HG02970 (cell line): ENCODE results near the gene EMC8.

Experiments used
- ATAC-seq: cut with Tn5 transposase; IDR thresholded peaks from one replicate; pipeline ENCODE4 v1.9.1; 2021; ENCODE audit warnings: mild to moderate bottlenecking, moderate library complexity, moderate number of reproducible peaks; ENCODE audit not compliant: unreplicated experiment, low FRiP score

EMC8 gene

DNA sequence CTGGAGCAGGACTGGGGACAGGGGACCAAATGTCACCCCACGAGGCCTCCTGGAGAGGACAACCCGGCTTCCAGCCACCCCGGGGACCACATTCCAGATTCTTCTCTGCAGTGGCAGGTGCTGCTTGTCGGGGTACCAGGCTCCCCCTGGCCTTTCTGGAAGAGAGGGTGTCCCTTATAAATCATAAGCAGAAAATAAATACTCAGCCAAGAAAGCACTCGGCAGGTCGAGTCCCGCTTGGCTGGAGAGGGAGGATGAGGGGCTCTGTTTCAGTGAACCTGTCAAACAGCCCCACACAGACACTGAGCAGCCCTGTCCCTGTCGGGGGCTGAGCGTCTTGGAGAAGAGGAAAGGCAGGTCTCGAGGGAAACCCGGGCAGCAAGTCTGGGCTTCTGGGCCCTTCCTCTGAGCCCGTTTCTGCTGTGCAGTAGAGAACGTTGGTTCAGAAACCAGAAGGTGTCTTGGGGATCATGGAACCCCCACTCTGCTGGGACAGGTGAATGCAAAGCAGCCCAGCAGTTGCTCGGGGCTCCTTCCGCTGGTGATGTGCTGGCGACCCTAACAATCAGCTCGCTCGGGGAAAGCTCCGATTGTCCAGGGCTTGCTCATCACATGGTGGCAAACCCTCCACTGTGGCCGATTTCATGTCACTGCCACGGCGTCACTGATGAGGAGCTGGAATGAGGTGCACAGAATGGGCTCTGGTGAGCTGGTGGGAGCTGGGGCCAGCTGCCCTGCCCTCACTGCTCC, 36.8 kb upstream of the EMC8 start:
- ATAC-seq, result no peak

GRCh38 chr16:85835227-85835751, 35.9 kb upstream of the EMC8 start:
- no peak for ATAC-seq

DNA sequence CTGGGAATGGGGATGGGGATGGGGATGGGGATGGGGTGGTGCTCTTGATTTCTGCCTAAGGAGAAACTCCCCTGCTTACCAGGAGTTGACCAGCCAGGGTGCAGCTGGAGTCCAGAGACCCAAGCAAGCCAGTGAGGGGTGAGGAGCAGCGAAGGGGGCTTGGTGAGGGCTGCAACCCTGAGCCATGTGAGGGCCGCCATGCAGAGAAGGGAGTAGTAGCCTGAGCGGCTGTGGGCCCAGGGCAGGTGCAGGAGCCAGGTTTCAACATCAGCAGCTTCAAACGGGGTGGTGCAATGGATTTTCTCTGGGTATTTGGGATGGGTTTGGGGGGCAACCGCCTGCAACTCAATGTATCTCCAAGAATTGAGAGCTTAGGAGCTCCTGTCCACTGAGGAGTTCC, 35.4 kb upstream of the EMC8 start:
- ATAC-seq, result no peak

DNA sequence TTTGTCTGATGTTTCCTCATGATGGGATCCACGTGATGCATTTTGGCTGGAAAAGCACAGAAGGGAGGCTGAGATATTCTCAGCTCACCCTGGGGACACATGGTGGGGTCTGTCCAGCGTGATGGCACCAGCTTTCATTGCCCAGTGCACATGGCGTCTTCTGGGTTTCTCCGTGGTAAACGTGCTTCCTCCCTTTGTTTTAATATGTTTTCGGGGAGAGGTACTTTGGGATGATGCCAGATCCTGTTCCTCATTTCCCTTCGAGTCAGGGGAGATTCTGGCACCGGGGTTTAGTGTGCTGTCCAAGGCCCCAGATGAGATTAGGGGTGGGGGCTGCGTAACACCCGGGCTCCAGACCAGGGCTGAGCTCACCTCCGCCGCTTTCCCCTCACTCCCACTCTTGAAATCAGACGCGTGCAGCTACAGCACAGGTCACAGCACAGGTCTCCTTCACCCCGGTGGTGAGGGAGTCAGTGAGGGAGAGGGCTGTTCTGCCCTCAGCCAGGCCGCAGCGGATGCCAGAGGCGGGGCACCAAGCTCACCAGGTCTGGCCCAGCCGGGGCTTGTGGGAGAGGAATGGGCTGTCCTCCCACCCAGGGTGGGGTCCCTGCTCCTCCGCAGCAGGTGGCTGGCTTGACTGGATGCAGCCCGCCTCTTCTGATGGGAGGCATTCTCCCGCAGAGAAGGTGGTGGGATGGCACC, 34.0 kb upstream of the EMC8 start:
- ATAC-seq, result no peak

- no peak for ATAC-seq
Observed at GRCh38 chr16:85832570-85833218, 33.4 kb upstream of the EMC8 start.

GRCh38 chr16:85830821-85831220, 31.5 kb upstream of the EMC8 start:
- no peak for ATAC-seq

- no peak for ATAC-seq
Observed at GRCh38 chr16:85829751-85830445, 30.6 kb upstream of the EMC8 start.

GRCh38 chr16:85829171-85829719, 29.9 kb upstream of the EMC8 start:
- ATAC-seq, result no peak

DNA sequence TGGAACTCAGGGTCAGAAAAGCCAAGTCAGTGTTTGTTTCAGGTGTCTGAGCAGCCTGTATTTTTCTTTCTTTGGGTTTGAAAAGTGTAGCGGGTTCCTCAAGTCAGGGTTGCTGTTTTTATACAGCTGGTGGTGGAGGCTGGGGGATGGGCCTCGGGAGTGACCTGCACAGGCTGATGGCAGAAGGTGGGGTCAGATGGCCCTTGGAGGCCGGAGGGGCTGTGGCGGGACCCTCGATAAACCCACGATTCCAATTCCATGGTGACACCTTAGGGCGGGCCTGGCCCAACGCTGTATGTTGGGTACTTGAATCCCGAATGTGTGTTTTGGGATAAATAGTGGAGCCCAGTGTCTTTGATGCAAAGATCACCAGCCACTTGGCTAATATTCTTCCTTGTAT, 28.8 kb upstream of the EMC8 start:
- no peak for ATAC-seq

- ATAC-seq, result no peak
Observed at GRCh38 chr16:85826686-85827247, 27.4 kb upstream of the EMC8 start.

GRCh38 chr16:85825326-85825725, 26.0 kb upstream of the EMC8 start:
- ATAC-seq, result no peak

DNA sequence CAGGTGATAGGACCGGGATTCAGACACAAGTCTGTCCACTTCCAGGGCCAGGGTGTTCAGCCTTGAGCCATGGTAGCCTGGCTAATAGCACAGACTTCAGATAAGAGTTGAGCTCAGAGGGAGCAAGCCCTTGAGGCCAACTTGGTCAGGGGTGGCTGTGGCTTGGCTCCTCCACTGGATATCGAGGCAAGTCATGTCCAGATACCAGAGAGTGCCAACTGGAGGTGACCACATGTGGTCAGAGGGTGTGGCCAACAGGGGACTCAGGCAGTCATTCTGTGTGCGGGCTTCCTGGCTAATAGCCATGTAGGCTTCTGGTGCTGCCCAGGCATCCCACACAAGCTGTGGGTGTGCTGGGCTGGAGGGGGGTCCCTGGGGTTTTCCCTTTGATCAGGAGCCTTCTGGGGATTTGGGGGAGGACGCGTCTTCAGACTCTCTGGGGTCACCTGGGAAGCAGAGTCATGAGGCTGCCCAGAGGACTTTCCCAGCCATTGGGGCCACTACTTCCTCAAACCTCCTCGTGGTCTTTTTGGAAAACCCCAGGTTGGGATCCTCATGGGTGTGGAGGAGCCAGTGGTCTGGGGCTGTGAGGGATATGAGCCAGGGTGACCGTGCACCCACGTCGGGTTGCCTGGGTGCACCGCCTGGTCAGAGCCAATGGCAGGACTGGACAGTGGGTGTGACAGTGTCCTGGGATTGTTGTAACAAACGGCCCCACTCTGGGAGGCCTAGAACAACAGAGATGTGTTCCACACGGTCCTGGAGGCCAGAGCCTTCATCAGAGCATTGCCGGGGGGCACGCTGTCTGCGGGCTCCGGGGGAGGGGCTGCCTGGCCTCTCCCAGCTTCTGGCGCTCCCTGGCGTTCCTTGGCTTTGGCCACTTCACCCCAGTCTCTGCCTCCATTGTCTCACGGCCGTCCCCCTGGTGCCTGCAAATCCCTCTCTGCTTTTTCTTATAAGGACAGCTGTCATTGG, 25.1 kb upstream of the EMC8 start:
- ATAC-seq, result no peak

DNA sequence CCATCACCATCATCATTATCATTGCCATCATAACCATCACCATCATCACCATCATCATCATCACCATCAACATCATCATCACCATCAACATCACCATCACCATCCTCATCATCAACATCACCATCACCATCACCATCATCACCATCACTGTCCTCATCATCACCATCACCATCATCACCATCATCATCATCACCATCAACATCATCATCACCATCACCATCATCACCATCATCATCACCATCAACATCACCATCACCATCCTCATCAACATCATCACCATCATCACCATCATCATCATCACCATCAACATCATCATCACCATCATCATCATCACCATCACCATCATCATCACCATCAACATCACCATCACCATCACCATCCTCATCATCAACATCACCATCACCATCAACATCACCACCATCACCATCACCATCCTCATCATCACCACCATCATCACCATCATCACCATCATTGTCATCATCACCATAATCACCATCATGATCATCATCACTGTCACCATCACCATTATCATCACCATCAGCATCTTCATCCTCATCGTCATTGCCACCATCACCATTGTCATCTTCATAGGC, 24.1 kb upstream of the EMC8 start:
- no peak for ATAC-seq

GRCh38 chr16:85822145-85822544, 22.8 kb upstream of the EMC8 start:
- no peak for ATAC-seq

- ATAC-seq, result peak; percentile 80
Observed at GRCh38 chr16:85821390-85822135, 22.2 kb upstream of the EMC8 start.

- ATAC-seq, result no peak
Observed at GRCh38 chr16:85820604-85821372, 21.4 kb upstream of the EMC8 start.

DNA sequence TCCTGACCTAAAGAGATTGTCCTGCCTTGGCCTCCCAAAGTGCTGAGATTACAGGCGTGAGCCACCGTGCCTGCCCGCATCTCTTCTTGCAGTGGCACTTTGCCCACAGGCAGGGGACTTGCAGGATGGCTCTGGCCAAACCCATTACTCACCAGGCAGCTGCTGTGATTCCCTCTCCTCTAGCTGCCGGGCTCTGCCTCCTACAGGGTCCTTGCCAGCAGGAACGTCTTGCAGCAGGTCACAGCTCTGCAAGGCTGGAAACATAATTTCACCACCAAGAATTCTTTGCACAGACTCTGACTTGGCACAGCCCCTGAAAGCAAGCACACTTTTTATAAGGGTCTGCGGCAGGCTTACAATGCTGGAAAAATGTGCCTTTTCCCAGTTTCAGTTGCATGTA, 20.4 kb upstream of the EMC8 start:
- ATAC-seq, result no peak
